H4 (cell line): Measurements from ENCODE around the gene TTC23. TPM values are rescaled to one million over a fixed set of nuclear protein-coding genes. Genes with fewer than 3 reads are reported as not detected.
"Not testable (repeated sequence)": the region's sequence is repeated elsewhere in the genome, so short reads cannot be mapped to it uniquely, and the experiment has no call there.

Experiments
- DNase-seq: peaks from one replicate; pipeline ENCODE4 v3.0.0-alpha.2; 2015; ENCODE audit warnings: low spot score
- total RNA-seq: library from RNA; depleted of rRNA; stranded (reverse); fragments of >200 nt; shearing (Covaris generic); gene quantifications from 2 replicates; pipeline ENCODE4 v1.2.3, GENCODE V29; 2014

The TTC23 gene
- total RNA-seq, 1 experiment from 2014 or later, result 20.6 TPM

GRCh38 chr15:99121207-99121606 is 128.2 kb downstream of the TTC23 start:
- no peak for DNase-seq

- no peak for DNase-seq
Measured at GRCh38 chr15:99120050-99120777, 129.2 kb downstream of the TTC23 start.

GRCh38 chr15:99118801-99119546 is 130.4 kb downstream of the TTC23 start:
- DNase-seq, result no peak

DNA sequence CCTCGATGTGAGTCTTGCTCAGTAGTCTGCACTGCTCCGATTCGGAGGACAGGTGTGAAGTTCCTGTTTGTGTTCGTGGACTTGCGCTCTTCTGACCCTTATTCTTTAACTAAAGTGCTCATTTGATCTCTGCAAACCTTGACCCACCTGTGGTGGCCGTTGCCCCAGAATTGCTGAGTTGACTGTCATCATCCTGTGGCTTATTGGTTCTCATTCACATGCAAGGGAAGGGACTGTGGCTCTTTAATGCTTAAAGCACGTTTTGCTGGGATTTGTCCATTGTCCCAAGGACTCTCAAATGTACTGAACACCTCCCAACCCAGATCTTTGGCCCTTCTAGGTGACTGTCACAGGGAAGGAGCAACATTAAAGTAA is 131.1 kb downstream of the TTC23 start:
- no peak for DNase-seq

GRCh38 chr15:99117563-99118257 is 131.7 kb downstream of the TTC23 start:
- no peak for DNase-seq

DNA sequence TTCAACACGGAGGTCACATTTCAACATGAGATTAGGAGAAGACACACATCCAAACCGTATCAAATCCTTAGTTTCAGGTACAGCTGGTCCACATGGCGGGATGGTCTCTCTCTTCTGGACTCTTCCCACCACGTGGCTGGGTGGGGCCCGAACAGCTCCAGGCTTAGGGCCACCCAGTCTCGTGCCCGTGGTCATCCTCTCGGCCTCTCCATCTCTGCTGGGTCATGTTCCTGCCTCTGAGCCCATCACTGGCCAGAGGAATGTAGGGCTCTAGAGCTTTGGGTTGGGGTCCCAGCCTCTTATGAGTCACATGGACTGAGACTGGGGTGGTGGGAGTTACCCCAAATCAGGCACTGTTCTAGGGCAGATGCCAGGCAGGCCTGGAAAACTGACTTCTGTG is 132.3 kb downstream of the TTC23 start:
- DNase-seq, result no peak

- DNase-seq, result no peak
Measured at GRCh38 chr15:99115300-99116215, 133.8 kb downstream of the TTC23 start.

DNA sequence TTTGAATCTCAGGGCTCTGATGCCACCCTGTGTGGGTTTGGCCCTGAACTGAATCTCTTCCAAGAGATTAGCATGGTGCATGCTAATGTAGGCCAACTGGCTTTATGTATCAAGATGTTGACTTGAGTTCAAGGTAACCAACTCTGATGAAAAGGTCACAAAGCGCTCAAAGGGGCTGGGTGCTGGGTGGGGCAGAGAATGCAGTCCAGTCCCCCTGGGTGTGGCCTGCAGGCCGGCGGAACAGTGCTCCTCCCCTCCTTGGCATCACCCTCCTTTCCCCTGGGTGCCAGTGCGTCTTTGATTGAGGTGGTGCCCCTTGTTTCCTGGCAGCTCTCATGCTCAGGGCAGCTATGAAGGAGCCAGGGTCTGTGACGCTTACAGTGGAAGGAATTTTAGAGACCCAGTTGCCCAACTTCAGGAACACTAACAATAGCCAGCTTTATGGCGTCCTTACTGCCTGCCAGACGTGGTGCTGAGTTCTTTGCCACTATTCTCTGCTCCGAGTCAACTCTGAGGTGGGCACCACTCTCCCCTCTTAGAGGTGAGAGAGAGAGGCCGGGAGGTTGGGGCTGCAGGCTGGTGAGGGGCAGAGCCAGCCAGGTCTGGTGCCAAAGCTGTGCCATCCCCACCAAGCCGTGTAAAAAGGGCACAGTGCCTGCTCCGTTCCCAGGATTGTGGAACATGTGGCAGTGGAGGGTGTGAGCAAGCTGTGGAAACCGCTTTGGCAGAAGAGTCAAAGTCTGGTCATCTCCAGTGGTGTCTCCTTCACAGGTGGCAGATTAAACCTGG is 134.7 kb downstream of the TTC23 start:
- no peak for DNase-seq

GRCh38 chr15:99113547-99114271 is 135.7 kb downstream of the TTC23 start:
- no peak for DNase-seq

DNA sequence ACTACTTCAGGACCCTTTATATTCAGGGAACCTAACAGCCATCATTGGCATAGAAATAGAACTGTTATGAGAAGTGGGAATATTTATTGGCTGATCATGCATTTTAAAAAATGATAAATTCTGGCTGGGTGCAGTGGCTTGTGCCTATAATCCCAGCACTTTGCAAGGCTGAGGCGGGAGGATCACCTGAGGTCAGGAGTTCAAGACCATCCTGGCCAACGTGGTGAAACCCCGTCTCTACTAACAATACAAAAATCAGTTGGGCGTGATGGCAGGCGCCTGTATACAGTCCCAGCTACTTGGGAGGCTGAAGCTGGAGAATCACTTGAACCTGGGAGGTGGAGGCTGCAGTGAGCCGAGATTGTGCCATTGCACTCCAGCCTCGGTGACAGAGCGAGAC is 137.7 kb downstream of the TTC23 start:
- not testable (repeated sequence) for DNase-seq

GRCh38 chr15:99110581-99111320 is 138.6 kb downstream of the TTC23 start:
- no peak for DNase-seq

- no peak for DNase-seq
Measured at GRCh38 chr15:99110093-99110492, 139.3 kb downstream of the TTC23 start.

GRCh38 chr15:99109555-99110021 is 139.8 kb downstream of the TTC23 start:
- no peak for DNase-seq

- no peak for DNase-seq
Measured at GRCh38 chr15:99108993-99109392, 140.4 kb downstream of the TTC23 start.

DNA sequence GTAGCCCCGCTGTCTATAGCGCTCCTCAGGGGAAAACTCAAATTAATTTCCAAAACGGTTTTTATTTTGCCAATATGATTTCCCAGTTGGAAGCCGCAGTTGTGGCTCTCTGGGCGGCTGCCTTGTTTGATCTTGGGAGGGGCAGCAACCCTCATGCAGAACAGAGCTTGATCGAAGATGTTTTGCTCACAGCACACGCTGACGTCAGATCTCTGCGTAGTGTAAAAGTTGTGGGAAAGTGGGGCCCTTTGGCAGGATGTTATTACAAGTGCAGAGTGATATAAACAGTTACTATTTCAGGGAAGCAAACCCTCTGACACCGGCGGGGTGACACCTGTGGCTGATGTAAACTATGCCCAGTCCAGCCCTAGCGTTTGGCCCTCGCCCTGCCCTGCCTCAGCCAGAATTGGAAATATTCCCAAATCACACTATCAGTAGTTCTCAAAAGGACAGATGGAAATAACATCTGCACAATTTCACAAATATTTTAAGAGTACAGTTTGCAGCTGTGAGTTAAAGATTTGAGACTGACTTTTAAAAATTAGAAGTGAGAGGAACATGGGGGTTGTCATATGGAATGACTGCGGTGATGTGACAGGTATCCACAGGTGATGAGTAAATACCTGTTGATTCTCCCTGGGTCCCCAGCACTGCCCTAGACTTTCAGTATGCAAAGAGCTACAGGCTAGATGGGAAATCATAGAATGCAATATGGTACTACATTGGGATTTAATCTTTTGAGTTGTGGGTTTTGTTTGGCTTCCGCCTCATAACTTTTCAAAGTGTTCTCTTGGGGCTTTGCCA is 142.8 kb downstream of the TTC23 start:
- DNase-seq, result peak; percentile 63

DNA sequence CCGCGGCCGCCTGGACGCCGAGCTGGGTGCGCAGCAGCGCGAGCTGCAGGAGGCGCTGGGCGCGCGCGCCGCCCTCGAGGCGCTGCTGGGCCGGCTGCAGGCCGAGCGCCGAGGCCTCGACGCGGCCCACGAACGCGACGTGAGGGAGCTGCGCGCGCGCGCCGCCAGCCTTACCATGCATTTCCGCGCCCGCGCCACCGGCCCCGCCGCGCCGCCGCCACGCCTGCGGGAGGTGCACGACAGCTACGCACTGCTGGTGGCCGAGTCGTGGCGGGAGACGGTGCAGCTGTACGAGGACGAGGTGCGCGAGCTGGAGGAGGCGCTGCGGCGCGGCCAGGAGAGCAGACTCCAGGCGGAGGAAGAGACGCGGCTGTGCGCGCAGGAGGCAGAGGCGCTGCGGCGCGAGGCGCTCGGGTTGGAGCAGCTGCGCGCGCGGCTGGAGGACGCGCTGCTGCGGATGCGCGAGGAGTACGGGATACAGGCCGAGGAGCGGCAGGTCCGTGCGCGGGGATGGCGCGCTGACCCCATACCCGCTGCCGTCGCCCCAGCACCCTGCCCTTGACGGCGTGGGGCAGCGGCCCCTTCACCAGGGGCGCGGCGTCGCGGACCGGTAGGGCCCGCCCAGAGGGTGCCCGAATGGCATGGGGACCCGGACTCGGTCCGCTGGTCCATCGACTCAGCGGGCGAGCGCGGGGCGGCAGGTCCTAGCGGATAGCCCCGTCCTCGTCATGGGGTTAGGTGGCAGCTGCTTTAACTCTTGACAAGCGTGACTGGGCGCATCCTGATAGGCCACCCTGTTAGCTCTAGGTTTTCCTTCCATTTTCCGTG is 143.7 kb downstream of the TTC23 start:
- DNase-seq, result no peak

DNA sequence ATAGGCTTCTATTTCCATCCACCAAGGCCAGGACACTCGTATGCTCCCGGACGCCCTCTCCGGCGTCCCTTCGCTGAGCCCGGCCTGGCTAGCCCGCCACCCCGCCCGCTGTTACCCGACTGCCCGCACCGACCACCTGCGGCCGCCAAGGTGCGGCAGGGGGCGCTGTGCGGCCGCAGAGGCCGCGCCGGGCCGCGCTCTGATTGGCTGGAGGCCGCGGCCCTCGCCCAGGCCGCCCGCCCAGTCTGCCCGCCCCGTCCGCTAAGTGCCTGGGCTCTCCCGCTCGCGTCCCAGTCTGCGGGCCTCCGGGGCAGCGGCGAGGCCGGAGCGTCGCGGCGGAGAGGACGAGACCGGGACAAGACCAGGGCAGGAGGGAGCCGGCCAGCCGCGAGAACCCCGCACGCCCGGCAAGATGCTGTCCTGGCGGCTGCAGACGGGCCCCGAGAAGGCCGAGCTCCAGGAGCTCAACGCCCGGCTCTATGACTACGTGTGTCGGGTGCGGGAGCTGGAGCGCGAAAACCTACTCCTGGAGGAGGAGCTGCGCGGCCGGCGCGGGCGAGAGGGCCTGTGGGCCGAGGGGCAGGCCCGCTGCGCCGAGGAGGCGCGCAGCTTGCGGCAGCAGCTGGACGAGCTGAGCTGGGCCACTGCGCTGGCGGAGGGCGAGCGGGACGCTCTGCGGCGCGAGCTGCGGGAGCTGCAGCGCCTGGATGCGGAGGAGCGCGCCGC is 144.4 kb downstream of the TTC23 start, which contains the start of gene SYNM:
Gene SYNM (plus strand): TSS at position 293 of the 726 bp plus-strand sequence. CDS start 120 bp downstream, at position 413.
- DNase-seq, result peak; percentile 62
